Natural killer cell (primary cell): Measurements from ENCODE around the gene SH3PXD2A. TPM values are rescaled to one million over a fixed set of nuclear protein-coding genes. Genes with fewer than 3 reads are reported as not detected.

ENCODE experiments used
- ATAC-seq, 3 donors: fragments of 150-1000 bp in 2 of 3; fragments of 200-7000 bp in 1 of 3; cut with Tn5 transposase; 1 replicate in 1 of 3; 2 replicates in 2 of 3; pipeline ENCODE4 v1.10.0; 2021; ENCODE audit warnings: mild to moderate bottlenecking in 2 of 3, moderate library complexity in 2 of 3
- DNase-seq, 2 donors: peaks; one replicate each; pipeline versions ENCODE4 v3.0.0 to v3.0.0-alpha.2; 2013 to 2021; ENCODE audit warnings: mixed read lengths in 1 of 2
- H3K27ac ChIP-seq: one replicate; pipeline ENCODE4 v1.5.1; 2013; ENCODE audit warnings: mild to moderate bottlenecking, low read length
- H3K27me3 ChIP-seq: one replicate; pipeline ENCODE4 v1.6.1; 2013; ENCODE audit warnings: low read length; ENCODE audit not compliant: control insufficient read depth, insufficient read depth
- H3K36me3 ChIP-seq: one replicate; pipeline ENCODE4 v1.6.1; 2013; ENCODE audit warnings: low read length; ENCODE audit not compliant: control insufficient read depth, insufficient read depth
- H3K4me1 ChIP-seq: one replicate; pipeline ENCODE4 v1.6.1; 2013; ENCODE audit warnings: low read length; ENCODE audit not compliant: control insufficient read depth, insufficient read depth
- H3K4me3 ChIP-seq: one replicate; pipeline ENCODE4 v1.5.1; 2013; ENCODE audit warnings: low read length
- H3K9me3 ChIP-seq: one replicate; pipeline ENCODE4 v1.6.1; 2013; ENCODE audit warnings: low read length; ENCODE audit not compliant: control insufficient read depth, insufficient read depth
- H3K27ac Mint-ChIP-seq, 2 donors: one replicate each; pipeline ENCODE4 v1.8.0; 2022; ENCODE audit warnings: mild to moderate bottlenecking in 2 of 2, mixed read lengths in 2 of 2, moderate library complexity in 1 of 2
- H3K27me3 Mint-ChIP-seq, 2 donors: one replicate each; pipeline ENCODE4 v1.8.0; 2022; ENCODE audit warnings: low read depth in 2 of 2, mixed read lengths in 2 of 2
- H3K36me3 Mint-ChIP-seq: one replicate; pipeline ENCODE4 v1.8.0; 2022; ENCODE audit warnings: mixed read lengths
- H3K4me1 Mint-ChIP-seq, 2 donors: one replicate each; pipeline ENCODE4 v1.8.0; 2022; ENCODE audit warnings: mixed read lengths in 2 of 2
- H3K4me3 Mint-ChIP-seq: one replicate; pipeline ENCODE4 v1.8.0; 2022; ENCODE audit warnings: mild to moderate bottlenecking, moderate library complexity, mixed read lengths
- H3K9me3 Mint-ChIP-seq, 2 donors: one replicate each; pipeline ENCODE4 v1.8.0; 2022; ENCODE audit warnings: mixed read lengths in 2 of 2
- WGBS: methylation state at CpG from one replicate; pipeline ENCODE4 v1.1.7; 2013; ENCODE audit warnings: missing lambda C conversion rate; ENCODE audit not compliant: insufficient coverage; 5-methylcytosine and 5-hydroxymethylcytosine counted together
- intact Hi-C: fragments of 100-400 bp; cut with micrococcal nuclease; formaldehyde crosslinking; loops from one replicate; pipeline ENCODE4 v1.14.2; 2022
- total RNA-seq, 4 donors: library from RNA; stranded (reverse); fragments of 120-200 nt in 1 of 4; gene quantifications; one replicate each; pipeline versions ENCODE4 v1.2.3 to v1.2.4, GENCODE V29; 2013 to 2022
- TF ChIP-seq, protein P1 (sequence below): fragments of 200-600 bp; IDR thresholded peaks from one replicate; pipeline ENCODE4 v1.8.0; 2022; ENCODE audit warnings: antibody characterized with exemption

SH3PXD2A gene
- total RNA-seq, 3 donors from 2014 or later (not counting 1 experiment from before 2014, with no cell fraction given), result 3.3 to 7.0 (median 4.9) TPM

GRCh38 chr10:103839872-103840739 is 15.3 kb downstream of the SH3PXD2A start:
- H3K27me3 ChIP-seq, result no peaks in the 10 kb centered on the region
- no peaks in the 10 kb centered on the region for H3K36me3 Mint-ChIP-seq
- no peaks in the 10 kb centered on the region for H3K36me3 ChIP-seq
- intact Hi-C loops, result no loop called here
- H3K9me3 ChIP-seq, result no peaks in the 10 kb centered on the region
- no peak overlapping the region for H3K27ac ChIP-seq
- no peaks in the 10 kb centered on the region for H3K9me3 Mint-ChIP-seq
- no peak overlapping the region for H3K4me3 ChIP-seq
- H3K4me3 Mint-ChIP-seq, result no peak overlapping the region
- H3K27ac Mint-ChIP-seq, result no peak overlapping the region
- peaks cover 0 to 3% of the 10 kb centered on the region in 2 donors for H3K27me3 Mint-ChIP-seq
- TF ChIP-seq, protein P1, sequence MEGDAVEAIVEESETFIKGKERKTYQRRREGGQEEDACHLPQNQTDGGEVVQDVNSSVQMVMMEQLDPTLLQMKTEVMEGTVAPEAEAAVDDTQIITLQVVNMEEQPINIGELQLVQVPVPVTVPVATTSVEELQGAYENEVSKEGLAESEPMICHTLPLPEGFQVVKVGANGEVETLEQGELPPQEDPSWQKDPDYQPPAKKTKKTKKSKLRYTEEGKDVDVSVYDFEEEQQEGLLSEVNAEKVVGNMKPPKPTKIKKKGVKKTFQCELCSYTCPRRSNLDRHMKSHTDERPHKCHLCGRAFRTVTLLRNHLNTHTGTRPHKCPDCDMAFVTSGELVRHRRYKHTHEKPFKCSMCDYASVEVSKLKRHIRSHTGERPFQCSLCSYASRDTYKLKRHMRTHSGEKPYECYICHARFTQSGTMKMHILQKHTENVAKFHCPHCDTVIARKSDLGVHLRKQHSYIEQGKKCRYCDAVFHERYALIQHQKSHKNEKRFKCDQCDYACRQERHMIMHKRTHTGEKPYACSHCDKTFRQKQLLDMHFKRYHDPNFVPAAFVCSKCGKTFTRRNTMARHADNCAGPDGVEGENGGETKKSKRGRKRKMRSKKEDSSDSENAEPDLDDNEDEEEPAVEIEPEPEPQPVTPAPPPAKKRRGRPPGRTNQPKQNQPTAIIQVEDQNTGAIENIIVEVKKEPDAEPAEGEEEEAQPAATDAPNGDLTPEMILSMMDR, result no peak
- ATAC-seq (no peak), DNase-seq (no peak)
- WGBS, result 77% methylated on average over 18 of the region's 18 CpGs
- H3K4me1 ChIP-seq, result no peaks in the 10 kb centered on the region
- H3K4me1 Mint-ChIP-seq, result no peaks in the 10 kb centered on the region

DNA sequence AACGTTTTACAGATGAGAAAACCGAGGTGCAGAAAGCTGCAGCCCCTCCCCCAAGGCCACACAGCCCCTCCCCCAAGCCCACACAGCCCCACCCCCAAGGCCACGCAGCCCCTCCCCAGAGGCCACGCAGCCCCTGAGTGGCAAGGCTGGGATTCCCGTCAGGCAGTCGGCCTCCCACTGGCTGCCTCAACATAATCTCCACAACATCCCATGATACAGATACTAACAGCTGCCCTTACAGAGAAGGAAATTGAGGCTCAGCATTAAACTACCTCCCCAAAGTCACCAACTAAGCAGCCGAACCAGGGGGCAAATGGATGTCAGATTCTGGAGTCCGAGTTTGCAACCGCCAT is 15.9 kb downstream of the SH3PXD2A start:
- Histone ChIP-seq H3K9me3 (no peaks in the 10 kb centered on the region), H3K27ac (no peak overlapping the region), H3K4me3 (no peak overlapping the region), H3K36me3 (no peaks in the 10 kb centered on the region), H3K27me3 (no peaks in the 10 kb centered on the region), H3K4me1 (no peaks in the 10 kb centered on the region)
- H3K27ac Mint-ChIP-seq, result no peak overlapping the region
- TF ChIP-seq, protein P1, result no peak
- intact Hi-C loops, result no loop called here
- H3K27me3 Mint-ChIP-seq, result peaks cover 0 to 3% of the 10 kb centered on the region in 2 donors
- no peaks in the 10 kb centered on the region for H3K36me3 Mint-ChIP-seq
- H3K9me3 Mint-ChIP-seq, result no peaks in the 10 kb centered on the region
- ATAC-seq (no peak), DNase-seq (no peak)
- WGBS, result 89% methylated on average over 9 of the region's 9 CpGs
- no peaks in the 10 kb centered on the region for H3K4me1 Mint-ChIP-seq
- no peak overlapping the region for H3K4me3 Mint-ChIP-seq

- no peak overlapping the region for H3K27ac ChIP-seq
- H3K4me3 ChIP-seq, result no peak overlapping the region
- Mint-ChIP-seq H3K27me3 (peaks cover 0 to 3% of the 10 kb centered on the region in 2 donors), H3K9me3 (no peaks in the 10 kb centered on the region), H3K36me3 (no peaks in the 10 kb centered on the region), H3K4me1 (no peaks in the 10 kb centered on the region), H3K4me3 (no peak overlapping the region), H3K27ac (no peak overlapping the region)
- 94% methylated on average over 13 of the region's 13 CpGs for WGBS
- TF ChIP-seq, protein P1, result no peak
- no peak for ATAC-seq
- no peak for DNase-seq
- no peaks in the 10 kb centered on the region for H3K36me3 ChIP-seq
- H3K4me1 ChIP-seq, result no peaks in the 10 kb centered on the region
- no peaks in the 10 kb centered on the region for H3K27me3 ChIP-seq
- H3K9me3 ChIP-seq, result no peaks in the 10 kb centered on the region
- intact Hi-C loops, result no loop called here
These were observed 16.4 kb downstream of the SH3PXD2A start for GRCh38 chr10:103838862-103839518.
